D341Med (cell line): ENCODE measurements around the gene CACNA2D2.

Experiments used
- DNase-seq: peaks from one replicate; pipeline ENCODE4 v3.0.0; 2012; ENCODE audit warnings: low spot score

CACNA2D2 gene

GRCh38 chr3:50495609-50496423 lies 7.6 kb downstream of the CACNA2D2 start:
- no peak for DNase-seq

- no peak for DNase-seq
Observed at GRCh38 chr3:50494126-50494525, 9.3 kb downstream of the CACNA2D2 start.

- DNase-seq = no peak
Observed at GRCh38 chr3:50493623-50494022, 9.8 kb downstream of the CACNA2D2 start.

GRCh38 chr3:50493086-50493485 lies 10.3 kb downstream of the CACNA2D2 start:
- DNase-seq = no peak

GRCh38 chr3:50491023-50491422 lies 12.4 kb downstream of the CACNA2D2 start:
- DNase-seq = no peak

GRCh38 chr3:50490424-50490823 lies 13.0 kb downstream of the CACNA2D2 start:
- DNase-seq = no peak

GRCh38 chr3:50487181-50487580 lies 16.3 kb downstream of the CACNA2D2 start:
- no peak for DNase-seq

GRCh38 chr3:50486219-50486888 lies 17.1 kb downstream of the CACNA2D2 start:
- DNase-seq = no peak

- DNase-seq = no peak
Observed at GRCh38 chr3:50484722-50485121, 18.7 kb downstream of the CACNA2D2 start.

GRCh38 chr3:50483374-50483773 lies 20.1 kb downstream of the CACNA2D2 start:
- no peak for DNase-seq

- DNase-seq = no peak
Observed at GRCh38 chr3:50481992-50482391, 21.4 kb downstream of the CACNA2D2 start.

- DNase-seq = no peak
Observed at GRCh38 chr3:50480471-50480870, 23.0 kb downstream of the CACNA2D2 start.

GRCh38 chr3:50479523-50479922 lies 23.9 kb downstream of the CACNA2D2 start:
- DNase-seq = no peak

- DNase-seq = no peak
Observed at GRCh38 chr3:50478671-50479260, 24.7 kb downstream of the CACNA2D2 start.

GRCh38 chr3:50478051-50478450 lies 25.4 kb downstream of the CACNA2D2 start:
- no peak for DNase-seq

GRCh38 chr3:50475348-50475747 lies 28.1 kb downstream of the CACNA2D2 start:
- no peak for DNase-seq

- DNase-seq = no peak
Observed at GRCh38 chr3:50474717-50475116, 28.7 kb downstream of the CACNA2D2 start.

GRCh38 chr3:50473768-50474167 lies 29.7 kb downstream of the CACNA2D2 start:
- DNase-seq = no peak

GRCh38 chr3:50472958-50473357 lies 30.5 kb downstream of the CACNA2D2 start:
- no peak for DNase-seq

- no peak for DNase-seq
Observed at GRCh38 chr3:50470658-50471057, 32.8 kb downstream of the CACNA2D2 start.

GRCh38 chr3:50467919-50468318 lies 35.5 kb downstream of the CACNA2D2 start:
- no peak for DNase-seq

GRCh38 chr3:50466177-50466576 lies 37.3 kb downstream of the CACNA2D2 start:
- no peak for DNase-seq

GRCh38 chr3:50464569-50464968 lies 38.9 kb downstream of the CACNA2D2 start:
- no peak for DNase-seq
